SK-N-SH (cell line): ENCODE results near the gene SURF1. TPM values are rescaled to one million over a fixed set of nuclear protein-coding genes. Genes with fewer than 3 reads are reported as not detected.

Experiments used
- CTCF ChIA-PET: fragments of 300-600, 350-600 bp; formaldehyde crosslinking; extraction: SDS; loops from one replicate; lab custom pipeline; 2021; lab: Yijun Ruan, JAX
- POLR2A ChIA-PET: fragments of 350-600 bp; sonication (Branson Sonifier 250); formaldehyde crosslinking; extraction: SDS; loops from one replicate; lab custom pipeline; 2020; ENCODE audit warnings: antibody characterized with exemption, inconsistent platforms; lab: Yijun Ruan, JAX
- DNase-seq: peaks from one replicate; pipeline ENCODE4 v3.0.0; 2012
- H2AFZ ChIP-seq: fragments of 200-600 bp; sonication (generic); 2 replicates; pipeline ENCODE4 v1.8.1; 2016; ENCODE audit warnings: antibody characterized with exemption, mild to moderate bottlenecking, low read depth
- H3F3A ChIP-seq: fragments of 200-600 bp; sonication (generic); replicated peaks from 2 replicates; pipeline ENCODE3; 2016; ENCODE audit warnings: antibody characterized with exemption, mild to moderate bottlenecking; ENCODE audit not compliant: insufficient read depth
- H3K27ac ChIP-seq, 2 experiments: fragments of 200-500 bp in 1 of 2; fragments of 200-600 bp in 1 of 2; sonication (Bioruptor generic) in 1 of 2; sonication (generic), shearing (Covaris generic) in 1 of 2; 2 replicates each; pipeline versions ENCODE4 v1.5.1 to v1.6.1; 2014 to 2016; ENCODE audit warnings: low read depth in 2 of 2, inconsistent platforms in 1 of 2, low read length in 1 of 2, mild to moderate bottlenecking in 1 of 2, mixed read lengths in 1 of 2
- H3K27me3 ChIP-seq: fragments of 200-600 bp; sonication (generic), shearing (Covaris generic); 2 replicates; pipeline ENCODE4 v1.6.1; 2016; ENCODE audit warnings: mixed run types; ENCODE audit not compliant: insufficient read depth
- H3K36me3 ChIP-seq, 2 experiments: fragments of 200-500 bp in 1 of 2; fragments of 200-600 bp in 1 of 2; sonication (Bioruptor generic) in 1 of 2; sonication (generic) in 1 of 2; replicated peaks in 1 of 2; 2 replicates each; pipeline versions ENCODE3 to v1.5.1; 2014 to 2016; ENCODE audit warnings: low read length in 1 of 2, mild to moderate bottlenecking in 1 of 2; ENCODE audit not compliant: insufficient read depth in 2 of 2, control insufficient read depth in 1 of 2
- H3K4me1 ChIP-seq, 2 experiments: fragments of 200-500 bp in 1 of 2; fragments of 200-600 bp in 1 of 2; sonication (Bioruptor generic) in 1 of 2; sonication (generic), shearing (Covaris generic) in 1 of 2; 2 replicates each; pipeline versions ENCODE4 v1.5.1 to v1.6.1; 2014 to 2016; ENCODE audit warnings: low read depth in 1 of 2, low read length in 1 of 2, mixed run types in 1 of 2; ENCODE audit not compliant: insufficient read depth in 2 of 2, control insufficient read depth in 1 of 2
- H3K4me2 ChIP-seq: fragments of 200-600 bp; sonication (generic), shearing (Covaris generic); 2 replicates; pipeline ENCODE4 v1.6.1; 2017; ENCODE audit warnings: mixed run types
- H3K4me3 ChIP-seq, 2 experiments: fragments of 200-500 bp in 1 of 2; fragments of 200-600 bp in 1 of 2; sonication (Bioruptor generic) in 1 of 2; sonication (generic), shearing (Covaris generic) in 1 of 2; 2 replicates each; pipeline versions ENCODE4 v1.5.1 to v1.8.1; 2014 to 2016; ENCODE audit warnings: low read depth in 2 of 2, inconsistent platforms in 1 of 2, low read length in 1 of 2, mild to moderate bottlenecking in 1 of 2, mixed read lengths in 1 of 2, moderate library complexity in 1 of 2
- H3K79me2 ChIP-seq: fragments of 200-600 bp; sonication (generic); 2 replicates; pipeline ENCODE4 v1.8.1; 2017; ENCODE audit warnings: mild to moderate bottlenecking; ENCODE audit not compliant: insufficient read depth
- H3K9ac ChIP-seq: fragments of 200-600 bp; sonication (generic); 2 replicates; pipeline ENCODE4 v1.6.1; 2017; ENCODE audit warnings: mixed run types
- H3K9me2 ChIP-seq: fragments of 200-600 bp; sonication (generic); 2 replicates; pipeline ENCODE4 v1.6.1; 2017; ENCODE audit warnings: mixed run types
- H3K9me3 ChIP-seq: fragments of 200-600 bp; sonication (generic); 2 replicates; pipeline ENCODE4 v1.6.1; 2017; ENCODE audit warnings: mixed run types, mild to moderate bottlenecking, moderate library complexity
- H4K20me1 ChIP-seq: fragments of 200-600 bp; sonication (generic); 2 replicates; pipeline ENCODE4 v1.6.1; 2017; ENCODE audit warnings: mild to moderate bottlenecking, mixed run types; ENCODE audit not compliant: insufficient read depth
- CHD2 ChIP-seq: fragments of 150-350 bp; IDR thresholded peaks from 2 replicates; pipeline ENCODE4 v1.6.1; 2018; ENCODE audit warnings: low read length; ENCODE audit not compliant: partially characterized antibody
- EP300 ChIP-seq, 2 experiments: IDR thresholded peaks; 2 replicates each; pipeline versions ENCODE4 v1.4.0 to v1.6.1; 2012; ENCODE audit warnings: borderline replicate concordance in 1 of 2, low read depth in 1 of 2, low read length in 1 of 2
- EZH2phosphoT487 ChIP-seq: fragments of 200-600 bp; sonication (generic); IDR thresholded peaks from 2 replicates; pipeline ENCODE4 v1.6.1; 2017; ENCODE audit warnings: low read depth, mixed run types, mild to moderate bottlenecking, antibody characterized with exemption, moderate library complexity, borderline replicate concordance
- FOSL2 ChIP-seq: IDR thresholded peaks from 2 replicates; pipeline ENCODE4 v1.4.0; 2012; ENCODE audit warnings: low read depth, mild to moderate bottlenecking, moderate library complexity, borderline replicate concordance
- FOXJ3 ChIP-seq: sonication (generic); formaldehyde crosslinking; IDR thresholded peaks from 2 replicates; pipeline ENCODE4 v1.5.1; 2020; ENCODE audit warnings: mild to moderate bottlenecking, missing genetic modification reagents
- FOXM1 ChIP-seq: IDR thresholded peaks from 2 replicates; pipeline ENCODE4 v1.4.0; 2012; ENCODE audit warnings: low read depth, mild to moderate bottlenecking
- NFIC ChIP-seq: IDR thresholded peaks from 2 replicates; pipeline ENCODE4 v1.4.0; 2012; ENCODE audit warnings: borderline replicate concordance
- POLR2AphosphoS5 ChIP-seq: IDR thresholded peaks from 2 replicates; pipeline ENCODE4 v1.6.1; 2012; ENCODE audit warnings: low read depth, low read length
- RCOR1 ChIP-seq: fragments of 150-350 bp; IDR thresholded peaks from 2 replicates; pipeline ENCODE4 v1.6.1; 2017; ENCODE audit warnings: antibody characterized with exemption, low read length
- RXRA ChIP-seq: IDR thresholded peaks from 2 replicates; pipeline ENCODE4 v1.4.0; 2012; ENCODE audit warnings: low read depth, mild to moderate bottlenecking, borderline replicate concordance
- TAF1 ChIP-seq: IDR thresholded peaks from 2 replicates; pipeline ENCODE4 v1.6.1; 2012; ENCODE audit warnings: low read depth, mild to moderate bottlenecking, low read length, moderate library complexity, borderline replicate concordance
- TCF12 ChIP-seq: IDR thresholded peaks from 2 replicates; pipeline ENCODE4 v1.4.0; 2012
- USF1 ChIP-seq: IDR thresholded peaks from 2 replicates; pipeline ENCODE4 v1.4.0; 2012; ENCODE audit warnings: low read depth, borderline replicate concordance
- USF2 ChIP-seq: fragments of 150-350 bp; IDR thresholded peaks from 2 replicates; pipeline ENCODE4 v1.6.1; 2017; ENCODE audit warnings: antibody characterized with exemption, low read length, low read depth, borderline replicate concordance
- WGBS: methylation state at CpG from one replicate; pipeline ENCODE4 v1.1.6; 2017; ENCODE audit warnings: low lambda C conversion rate; 5-methylcytosine and 5-hydroxymethylcytosine counted together
- polyA plus RNA-seq, 3 experiments: library from polyadenylated mRNA; depleted of rRNA; stranded (reverse); fragments of >200 nt; gene quantifications; 2 replicates each; pipeline ENCODE4 v1.2.3, GENCODE V29; 2012
- TF ChIP-seq, protein P1 (sequence below): IDR thresholded peaks from 2 replicates; pipeline ENCODE4 v1.6.1; 2012; ENCODE audit warnings: mild to moderate bottlenecking, low read depth, low read length, moderate library complexity

Gene SURF1
- polyA plus RNA-seq, 1 of the 3 experiments (the other 2 are of a cell fraction), result 103 TPM

DNA sequence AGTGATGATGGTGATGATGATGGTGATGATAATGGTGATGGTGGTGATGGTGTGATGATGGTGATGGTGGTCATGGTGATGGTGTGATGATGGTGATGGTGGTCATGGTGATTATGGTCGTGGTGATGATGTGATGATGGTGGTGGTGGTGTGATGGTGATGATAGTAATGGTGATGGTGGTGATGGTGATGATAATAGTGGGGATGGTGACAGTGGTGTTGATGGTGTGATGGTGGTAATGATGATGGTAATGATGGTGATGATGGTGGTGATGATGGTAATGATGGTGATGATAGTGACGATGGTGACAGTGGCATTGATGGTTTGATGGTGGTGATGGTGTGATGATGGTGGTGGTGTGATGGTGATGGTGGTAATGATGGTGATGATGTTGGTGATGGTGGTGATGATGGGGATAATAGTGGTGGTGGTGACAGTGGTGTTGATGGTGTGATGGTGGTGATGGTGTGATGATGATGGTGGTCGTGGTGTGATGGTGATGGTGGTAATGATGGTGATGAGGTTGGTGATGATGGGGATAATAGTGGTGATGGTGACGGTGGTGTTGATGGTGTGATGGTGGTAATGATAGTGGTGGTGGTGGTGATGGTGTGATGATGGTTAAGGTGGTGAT, 26.3 kb upstream of the SURF1 start:
- Histone ChIP-seq H3K9ac (no peak overlapping the region), H3K27me3 (no peaks in the 10 kb centered on the region), H4K20me1 (no peaks in the 10 kb centered on the region), H3K9me3 (no peaks in the 10 kb centered on the region), H3K79me2 (no peaks in the 10 kb centered on the region), H3K9me2 (no peaks in the 10 kb centered on the region), H3K36me3 (no peaks in the 10 kb centered on the region), H3K27ac (no peak overlapping the region), H2AFZ (no peak overlapping the region), H3F3A (peaks cover 3% of the 10 kb centered on the region), H3K4me3 (no peak overlapping the region), H3K4me1 (no peaks in the 10 kb centered on the region), H3K4me2 (no peak overlapping the region)
- CTCF ChIA-PET, result no interaction called here
- TF ChIP-seq USF2 (no peak), RXRA (no peak), EZH2phosphoT487 (no peak), FOXJ3 (CRISPR knock-in tag) (no peak), NFIC (no peak), FOXM1 (no peak), TAF1 (no peak), RCOR1 (no peak), FOSL2 (no peak), USF1 (no peak), CHD2 (no peak), TCF12 (no peak), POLR2AphosphoS5 (no peak), EP300 (IDR thresholded peaks at IDR 0.05; ENCODE audit: borderline replicate concordance in 1 of 2, low read depth in 1 of 2, low read length in 1 of 2) (no peak)
- TF ChIP-seq, protein P1, sequence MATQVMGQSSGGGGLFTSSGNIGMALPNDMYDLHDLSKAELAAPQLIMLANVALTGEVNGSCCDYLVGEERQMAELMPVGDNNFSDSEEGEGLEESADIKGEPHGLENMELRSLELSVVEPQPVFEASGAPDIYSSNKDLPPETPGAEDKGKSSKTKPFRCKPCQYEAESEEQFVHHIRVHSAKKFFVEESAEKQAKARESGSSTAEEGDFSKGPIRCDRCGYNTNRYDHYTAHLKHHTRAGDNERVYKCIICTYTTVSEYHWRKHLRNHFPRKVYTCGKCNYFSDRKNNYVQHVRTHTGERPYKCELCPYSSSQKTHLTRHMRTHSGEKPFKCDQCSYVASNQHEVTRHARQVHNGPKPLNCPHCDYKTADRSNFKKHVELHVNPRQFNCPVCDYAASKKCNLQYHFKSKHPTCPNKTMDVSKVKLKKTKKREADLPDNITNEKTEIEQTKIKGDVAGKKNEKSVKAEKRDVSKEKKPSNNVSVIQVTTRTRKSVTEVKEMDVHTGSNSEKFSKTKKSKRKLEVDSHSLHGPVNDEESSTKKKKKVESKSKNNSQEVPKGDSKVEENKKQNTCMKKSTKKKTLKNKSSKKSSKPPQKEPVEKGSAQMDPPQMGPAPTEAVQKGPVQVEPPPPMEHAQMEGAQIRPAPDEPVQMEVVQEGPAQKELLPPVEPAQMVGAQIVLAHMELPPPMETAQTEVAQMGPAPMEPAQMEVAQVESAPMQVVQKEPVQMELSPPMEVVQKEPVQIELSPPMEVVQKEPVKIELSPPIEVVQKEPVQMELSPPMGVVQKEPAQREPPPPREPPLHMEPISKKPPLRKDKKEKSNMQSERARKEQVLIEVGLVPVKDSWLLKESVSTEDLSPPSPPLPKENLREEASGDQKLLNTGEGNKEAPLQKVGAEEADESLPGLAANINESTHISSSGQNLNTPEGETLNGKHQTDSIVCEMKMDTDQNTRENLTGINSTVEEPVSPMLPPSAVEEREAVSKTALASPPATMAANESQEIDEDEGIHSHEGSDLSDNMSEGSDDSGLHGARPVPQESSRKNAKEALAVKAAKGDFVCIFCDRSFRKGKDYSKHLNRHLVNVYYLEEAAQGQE, result no peak
- POLR2A ChIA-PET, result no interaction called here
- no peak for DNase-seq
- 65% methylated on average over 4 of the region's 4 CpGs for WGBS
